ENCODE data around the gene ARL14EP. TPM values are rescaled to one million over a fixed set of nuclear protein-coding genes. Genes with fewer than 3 reads are reported as not detected.

ARL14EP gene
- total and polyA plus RNA-seq, 2 of the 8 experiments (the other 6 are each of a cell fraction or from before 2014, with no cell fraction given) = 14.3 to 29.6 TPM

- no peak overlapping the region for H4K8ac ChIP-seq (ENCODE audit: extremely low read depth, insufficient read depth, low read length)
- no peaks in the 10 kb centered on the region for H3K79me2 ChIP-seq (ENCODE audit: control insufficient read depth in 1 of 2, insufficient read depth in 2 of 2, low read length in 2 of 2)
- no peak overlapping the region for H3K4me2 ChIP-seq (ENCODE audit: insufficient read depth in 1 of 2, low read depth in 2 of 2, low read length in 2 of 2)
- DNase-seq (ENCODE audit: low read depth in 1 of 2, low spot score in 2 of 2) (no peak), FAIRE-seq (no peak)
- H2BK20ac ChIP-seq (ENCODE audit: low read length) = no peak overlapping the region
- no peak overlapping the region for H2BK12ac ChIP-seq (ENCODE audit: low read depth, low read length)
- H3K4ac ChIP-seq (replicated peaks; ENCODE audit: insufficient read length, low read depth, low read length) = no peak overlapping the region
- POLR2A ChIA-PET (ENCODE audit: partially characterized antibody) = no interaction called here
- no peaks in the 10 kb centered on the region for H3K9me3 ChIP-seq (ENCODE audit: insufficient read depth in 2 of 2, low read depth in 1 of 2, low read length in 1 of 2)
- no peaks in the 10 kb centered on the region for H4K20me1 ChIP-seq (replicated peaks in 1 of 2; ENCODE audit: control insufficient read depth in 1 of 2, insufficient read depth in 2 of 2, low read length in 2 of 2)
- H3K4me1 ChIP-seq (replicated peaks in 1 of 4; ENCODE audit: control insufficient read depth in 3 of 4, insufficient read depth in 4 of 4, low read length in 3 of 4) = no peaks in the 10 kb centered on the region; a peak in 1 of 7 replicates
- no peaks in the 10 kb centered on the region for H3K79me1 ChIP-seq (ENCODE audit: low read depth, low read length)
- no peak overlapping the region for H3K23ac ChIP-seq (ENCODE audit: insufficient read length)
- H3K27me3 ChIP-seq (replicated peaks in 1 of 4; ENCODE audit: control insufficient read depth in 3 of 4, extremely low read depth in 1 of 4, insufficient read depth in 3 of 4, low read length in 3 of 4) = no peaks in the 10 kb centered on the region
- H3K36me3 ChIP-seq (ENCODE audit: control insufficient read depth in 2 of 4, insufficient read depth in 4 of 4, low read length in 3 of 4) = no peaks in the 10 kb centered on the region
- H2AK5ac ChIP-seq (ENCODE audit: low read depth, low read length) = no peak overlapping the region
- H4K5ac ChIP-seq (ENCODE audit: insufficient read length, low read depth, low read length) = no peak overlapping the region
- H3K23me2 ChIP-seq (ENCODE audit: low read depth, low read length) = no peaks in the 10 kb centered on the region
- 0 out of 2 replicates have a peak overlapping the region, but pooled peaks have one; percentile 24 for H2AFZ ChIP-seq (ENCODE audit: low read length)
- H3K9ac ChIP-seq (replicated peaks in 1 of 4; ENCODE audit: extremely low read depth in 1 of 4, low read depth in 3 of 4, low read length in 3 of 4) = no peak overlapping the region
- H2BK120ac ChIP-seq (replicated peaks; ENCODE audit: low read depth, low read length) = no peak overlapping the region
- CTCF ChIA-PET (ENCODE audit: partially characterized antibody) = interaction anchor here (0.9 to 1.3 kb wide), 3 partner anchors 9 to 959 kb away, joined by 3 to 4 read pairs (median 4); no protein-coding TSS in a partner anchor
- no peak overlapping the region for H4K91ac ChIP-seq (replicated peaks; ENCODE audit: insufficient read length, low read length)
- H3K27ac ChIP-seq (ENCODE audit: low read depth, low read length) = no peak overlapping the region
- no peak overlapping the region for H3K56ac ChIP-seq (replicated peaks; ENCODE audit: insufficient read length, low read depth, low read length)
- no peak overlapping the region for H3K4me3 ChIP-seq (ENCODE audit: extremely low read depth in 1 of 4, insufficient read depth in 2 of 4, low read depth in 3 of 4, low read length in 4 of 4)
- no peak overlapping the region for H2BK15ac ChIP-seq (ENCODE audit: low read length)
- H2BK5ac ChIP-seq (ENCODE audit: low read depth, low read length) = no peak overlapping the region
- no peak overlapping the region for H3K18ac ChIP-seq (ENCODE audit: extremely low read depth, low read length)
- H3K14ac ChIP-seq (ENCODE audit: insufficient read length) = no peak overlapping the region
- 86% methylated on average over 1 of the region's 1 CpG; no CpG with 5 or more reads in 1 of the 2 experiments for WGBS, 2 experiments (ENCODE audit: extremely low coverage in 1 of 2, insufficient coverage in 1 of 2, insufficient read length in 1 of 2, insufficient replicate concordance in 2 of 2, low coverage in 1 of 2, low lambda C conversion rate in 2 of 2, missing lambda C conversion rate in 1 of 2)
- TF ChIP-seq POLR2AphosphoS5 (IDR thresholded peaks at IDR 0.05; ENCODE audit: low read depth, low read length) = no peak
- TF ChIP-seq MAFK (IDR thresholded peaks at IDR 0.05; ENCODE audit: low read depth, low read length) = no peak
- no peak for TF ChIP-seq EZH2 (IDR thresholded peaks at IDR 0.05; ENCODE audit: low read depth, low read length, severe bottlenecking)
- TF ChIP-seq SP1 (IDR thresholded peaks at IDR 0.05; ENCODE audit: low read depth, low read length) = no peak
- TF ChIP-seq SP2 (IDR thresholded peaks at IDR 0.05; ENCODE audit: low read length) = no peak
- TF ChIP-seq TCF12 (IDR thresholded peaks at IDR 0.05; ENCODE audit: low read depth, low read length) = no peak
- no peak for TF ChIP-seq E2F6 (IDR thresholded peaks at IDR 0.05)
- TF ChIP-seq JUN (IDR thresholded peaks at IDR 0.05; ENCODE audit: low read depth, low read length) = no peak
- TF ChIP-seq TAF1 (IDR thresholded peaks at IDR 0.05; ENCODE audit: low read depth, low read length) = no peak
- TF ChIP-seq RFX5 (IDR thresholded peaks at IDR 0.05; ENCODE audit: borderline replicate concordance, low read depth, low read length) = no peak
- no peak for TF ChIP-seq RXRA (IDR thresholded peaks at IDR 0.05; ENCODE audit: insufficient read depth, low read depth, low read length)
- no peak for TF ChIP-seq TBP (IDR thresholded peaks at IDR 0.05; ENCODE audit: low read depth, low read length)
- TF ChIP-seq KDM1A (IDR thresholded peaks at IDR 0.05; ENCODE audit: borderline replicate concordance, low read length) = no peak
Observed at GRCh38 chr11:30304620-30305019, 18.3 kb upstream of the ARL14EP start.

All from H1 (cell line).